Lower lobe of right lung (tissue), 2 donors: ENCODE data around the gene CYP11A1. TPM values are rescaled to one million over a fixed set of nuclear protein-coding genes. Genes with fewer than 3 reads are reported as not detected.
A peak's percentile ranks its signal among the peaks of the same experiment; 100 is the strongest.

Experiments used
- ATAC-seq, 2 donors: fragments of 200-7000 bp; cut with Tn5 transposase; one replicate each; pipeline ENCODE4 v1.9.1; 2020 to 2022; ENCODE audit warnings: mild to moderate bottlenecking in 2 of 2, moderate library complexity in 2 of 2
- DNase-seq: peaks from one replicate; pipeline ENCODE4 v3.0.0-alpha.2; 2020
- H3K27ac ChIP-seq: fragments of 200-600 bp; one replicate; pipeline ENCODE4 v1.8.0; 2022
- H3K27me3 ChIP-seq: fragments of 200-600 bp; one replicate; pipeline ENCODE4 v1.8.0; 2022; ENCODE audit warnings: low read depth
- H3K36me3 ChIP-seq: fragments of 200-600 bp; one replicate; pipeline ENCODE4 v1.8.0; 2022; ENCODE audit warnings: mild to moderate bottlenecking
- H3K4me1 ChIP-seq: fragments of 200-600 bp; one replicate; pipeline ENCODE4 v1.8.0; 2022
- H3K4me3 ChIP-seq: fragments of 200-600 bp; one replicate; pipeline ENCODE4 v1.8.0; 2022; ENCODE audit warnings: mild to moderate bottlenecking
- H3K9me3 ChIP-seq: fragments of 200-600 bp; one replicate; pipeline ENCODE4 v1.8.0; 2022
- CTCF ChIP-seq: fragments of 200-600 bp; IDR thresholded peaks from one replicate; pipeline ENCODE4 v1.8.0; 2022; ENCODE audit warnings: antibody characterized with exemption, mild to moderate bottlenecking
- intact Hi-C: fragments of 100-400 bp; cut with DNase I; formaldehyde crosslinking; loops from one replicate; pipeline ENCODE4 v1.11.0; 2022
- total RNA-seq: library from RNA; stranded (reverse); fragmentation: NEBNext Ultra II Directional; extraction: Animal tissue kit (Norgen Biotek cat#: 25700); gene quantifications from one replicate; pipeline ENCODE4 v1.2.1, GENCODE V29; 2021
- donor health status: DM: no; HTN: yes; CAD: no; lungs with severe emphysema.

Gene CYP11A1
- total RNA-seq, 1 donor from 2014 or later: 0.59 TPM

DNA sequence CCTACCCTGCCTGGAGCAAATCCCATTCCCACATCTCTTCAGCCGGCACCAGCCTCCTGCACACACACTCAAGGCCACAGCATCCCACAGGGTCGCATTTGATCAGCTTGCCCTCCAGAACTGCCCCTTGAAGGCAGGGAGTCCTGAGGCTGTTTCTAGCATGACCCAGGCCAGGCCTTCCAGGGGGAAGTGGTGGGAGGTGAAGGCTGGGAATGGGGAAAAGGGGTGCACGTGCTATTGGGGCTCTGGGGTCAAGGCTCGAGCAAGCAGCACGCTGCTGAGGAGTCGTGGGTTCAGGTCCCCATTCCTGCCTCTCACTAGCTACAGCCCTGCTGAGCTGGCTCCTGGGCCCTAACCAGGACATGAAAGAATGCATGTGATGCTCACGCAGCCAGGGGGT, 41.4 kb upstream of the CYP11A1 start:
- ATAC-seq (no peak), DNase-seq (no peak)
- no peak for TF ChIP-seq CTCF
- H3K27ac ChIP-seq: no peak overlapping the region
- H3K9me3 ChIP-seq: no peaks in the 10 kb centered on the region
- H3K36me3 ChIP-seq: no peaks in the 10 kb centered on the region
- no peaks in the 10 kb centered on the region for H3K27me3 ChIP-seq
- intact Hi-C loops: no loop called here
- no peak overlapping the region for H3K4me3 ChIP-seq
- peaks cover under 1% of the 10 kb centered on the region for H3K4me1 ChIP-seq

DNA sequence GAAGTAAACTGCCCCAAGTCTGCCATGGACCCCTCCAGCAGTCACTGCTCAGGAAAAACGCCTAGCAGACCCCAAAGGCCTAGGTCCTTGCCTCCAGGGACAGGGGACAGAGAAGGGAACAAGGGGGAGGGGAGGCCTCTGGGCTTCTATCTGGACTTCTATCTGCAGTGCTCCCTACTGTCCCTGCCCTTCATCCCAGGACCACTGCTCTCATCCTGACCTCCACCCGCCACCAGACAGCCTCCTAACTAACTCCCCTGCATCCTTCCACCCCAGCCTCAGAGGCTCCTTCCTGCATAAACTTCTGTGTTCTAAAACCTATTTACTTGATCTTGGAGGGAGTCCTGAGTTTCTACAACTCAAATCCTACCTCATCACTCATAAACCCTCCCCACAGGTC, 40.9 kb upstream of the CYP11A1 start:
- ATAC-seq: no peak
- Histone ChIP-seq H3K4me1 (peaks cover 5% of the 10 kb centered on the region), H3K27me3 (no peaks in the 10 kb centered on the region), H3K4me3 (no peak overlapping the region), H3K27ac (no peak overlapping the region), H3K9me3 (no peaks in the 10 kb centered on the region), H3K36me3 (no peaks in the 10 kb centered on the region)
- intact Hi-C loops: no loop called here
- TF ChIP-seq CTCF: no peak
- DNase-seq: no peak

GRCh38 chr15:74406992-74407705, 39.7 kb upstream of the CYP11A1 start:
- DNase-seq: no peak
- intact Hi-C loops: no loop called here
- H3K4me1 ChIP-seq: peaks cover 17% of the 10 kb centered on the region
- no peaks in the 10 kb centered on the region for H3K36me3 ChIP-seq
- no peak overlapping the region for H3K27ac ChIP-seq
- ATAC-seq: peak in 1 of 2 donors; percentile 22
- H3K27me3 ChIP-seq: no peaks in the 10 kb centered on the region
- no peaks in the 10 kb centered on the region for H3K9me3 ChIP-seq
- H3K4me3 ChIP-seq: no peak overlapping the region
- TF ChIP-seq CTCF: no peak

- no peaks in the 10 kb centered on the region for H3K9me3 ChIP-seq
- TF ChIP-seq CTCF: no peak
- intact Hi-C loops: no loop called here
- peaks cover 20% of the 10 kb centered on the region for H3K4me1 ChIP-seq
- no peak overlapping the region for H3K4me3 ChIP-seq
- H3K36me3 ChIP-seq: no peaks in the 10 kb centered on the region
- DNase-seq (no peak), ATAC-seq (no peak)
- peaks cover 5% of the 10 kb centered on the region for H3K27me3 ChIP-seq
- H3K27ac ChIP-seq: no peak overlapping the region
These were observed 39.1 kb upstream of the CYP11A1 start for GRCh38 chr15:74406517-74406916.

DNA sequence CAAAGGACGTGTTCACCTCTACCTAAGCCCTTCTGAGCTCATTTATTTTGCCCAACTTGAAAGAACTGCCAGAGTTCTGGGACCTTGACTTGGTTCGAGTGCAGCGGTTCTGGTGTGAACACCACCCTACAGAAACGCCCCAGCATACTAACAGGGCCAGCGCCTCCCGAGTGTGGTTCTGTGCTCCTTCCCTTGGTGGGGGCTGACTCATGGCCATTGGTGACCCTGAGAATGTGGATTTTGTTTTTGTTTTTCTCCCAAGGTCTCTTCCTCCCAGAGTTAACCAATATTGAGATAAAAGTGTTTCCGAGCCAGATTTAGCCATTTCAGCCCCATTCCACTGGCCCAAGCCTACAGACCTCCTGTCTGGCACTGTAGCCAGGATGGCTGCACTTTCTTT, 38.4 kb upstream of the CYP11A1 start:
- Histone ChIP-seq H3K4me1 (peaks cover 27% of the 10 kb centered on the region), H3K27me3 (peaks cover 6% of the 10 kb centered on the region), H3K27ac (no peak overlapping the region), H3K36me3 (no peaks in the 10 kb centered on the region), H3K9me3 (no peaks in the 10 kb centered on the region), H3K4me3 (no peak overlapping the region)
- no peak for DNase-seq
- intact Hi-C loops: no loop called here
- TF ChIP-seq CTCF: no peak
- no peak for ATAC-seq
